ENCODE measurements around the gene CDH8. TPM values are rescaled to one million over a fixed set of nuclear protein-coding genes. Genes with fewer than 3 reads are reported as not detected.
A peak's percentile ranks its signal among the peaks of the same experiment; 100 is the strongest.
"Not testable (repeated sequence)": the region's sequence is repeated elsewhere in the genome, so short reads cannot be mapped to it uniquely, and the experiment has no call there.

CDH8 gene
- total RNA-seq, 1 experiment from 2014 or later: not detected

DNA sequence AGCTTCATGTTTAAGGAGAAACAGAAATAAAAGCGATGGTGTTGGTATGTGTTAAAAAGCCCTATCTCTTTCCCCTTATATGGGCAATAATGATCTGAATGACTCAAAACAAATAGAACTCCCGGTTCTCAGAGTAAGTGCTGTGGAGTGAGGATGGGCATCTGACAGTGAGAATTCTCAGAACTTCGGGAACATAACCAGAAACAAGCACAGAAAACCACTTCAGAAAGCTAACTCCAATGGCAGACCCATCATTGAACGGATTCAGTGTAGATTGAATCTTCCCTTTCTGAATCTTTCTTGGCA lies 67.2 kb downstream of the CDH8 start:
- no peaks in the 10 kb centered on the region for H3K27me3 ChIP-seq
- H3K4me3 ChIP-seq: no peak overlapping the region
- H3K36me3 ChIP-seq: no peaks in the 10 kb centered on the region
- DNase-seq: no peak
- H3K9me3 ChIP-seq: no peaks in the 10 kb centered on the region

DNA sequence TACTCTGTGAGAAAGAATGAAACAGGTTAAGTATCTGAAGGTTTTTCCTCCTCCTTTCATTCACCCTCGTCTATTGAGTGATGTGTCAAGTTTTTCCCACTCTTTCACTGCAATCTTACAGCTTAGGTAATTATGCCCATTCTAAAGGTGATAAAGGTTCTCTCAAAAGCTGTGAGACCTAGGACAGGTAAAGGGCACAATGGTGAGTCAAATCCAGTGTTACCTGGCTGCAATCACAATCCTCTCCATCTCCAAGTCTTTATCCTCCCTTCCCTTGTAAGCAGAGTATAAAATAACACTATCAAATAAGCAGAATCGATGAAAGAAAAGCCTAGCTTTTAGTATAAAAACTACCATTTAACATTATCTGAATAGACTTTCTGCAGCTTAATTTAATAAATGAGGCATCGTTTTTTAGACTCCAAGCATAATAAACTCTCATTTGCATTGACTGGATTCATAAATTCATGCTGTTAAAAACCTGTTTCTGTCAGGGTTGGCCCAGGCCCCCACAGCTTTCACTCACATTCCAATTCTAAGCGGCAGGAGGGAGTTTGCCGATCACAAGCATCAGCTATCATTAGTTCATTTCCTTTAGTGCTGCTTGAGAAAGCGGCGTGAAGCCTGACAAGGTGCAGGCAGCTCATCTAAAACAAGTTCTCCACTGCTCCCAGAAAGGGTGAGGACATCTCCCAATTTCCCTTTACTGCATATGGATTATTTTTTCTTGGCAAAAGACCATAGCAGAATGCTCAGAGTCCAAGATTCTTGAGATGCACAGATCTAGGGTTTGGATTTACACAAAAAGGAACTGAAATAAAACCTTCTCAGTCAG lies 67.8 kb downstream of the CDH8 start:
- no peak overlapping the region for H3K4me3 ChIP-seq
- H3K27me3 ChIP-seq: no peaks in the 10 kb centered on the region
- no peaks in the 10 kb centered on the region for H3K36me3 ChIP-seq
- no peak for DNase-seq
- no peaks in the 10 kb centered on the region for H3K9me3 ChIP-seq

DNA sequence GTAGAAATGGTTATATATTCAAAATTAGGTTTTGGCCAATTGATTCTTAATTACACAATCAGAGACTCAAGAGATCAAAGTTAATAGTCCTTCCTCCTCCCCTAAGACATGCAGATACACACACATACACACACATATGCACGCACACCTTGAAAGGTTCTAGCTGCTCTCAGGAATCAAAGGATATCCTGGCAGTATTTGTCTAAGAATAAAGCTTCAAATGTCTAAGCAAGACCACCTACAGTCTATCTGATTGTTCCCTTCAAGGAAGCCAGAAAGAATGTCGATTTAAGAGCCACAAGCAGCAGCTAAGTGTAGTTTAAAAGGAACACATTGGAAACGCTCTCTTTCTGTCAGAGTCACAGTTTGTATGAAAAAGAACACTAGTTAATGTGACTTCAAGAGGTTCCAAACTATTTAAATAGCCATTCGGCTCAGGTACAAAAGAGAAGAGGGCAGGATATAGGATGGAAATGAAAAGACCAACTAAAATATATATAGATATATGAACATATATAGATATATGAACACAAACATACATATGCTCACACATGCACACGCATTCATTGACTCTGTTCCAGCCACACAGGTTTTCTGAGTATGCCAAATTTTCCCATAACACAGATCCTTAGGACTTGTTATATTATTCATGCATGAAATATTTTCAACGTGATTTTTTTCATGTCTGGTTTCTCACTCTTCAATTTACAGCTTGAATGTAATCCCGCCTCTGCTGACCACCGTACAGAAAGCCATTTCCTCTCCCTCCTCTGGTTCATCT lies 79.0 kb downstream of the CDH8 start:
- Histone ChIP-seq H3K4me3 (no peak overlapping the region), H3K27me3 (no peaks in the 10 kb centered on the region), H3K9me3 (no peaks in the 10 kb centered on the region), H3K36me3 (no peaks in the 10 kb centered on the region)
- no peak for DNase-seq

DNA sequence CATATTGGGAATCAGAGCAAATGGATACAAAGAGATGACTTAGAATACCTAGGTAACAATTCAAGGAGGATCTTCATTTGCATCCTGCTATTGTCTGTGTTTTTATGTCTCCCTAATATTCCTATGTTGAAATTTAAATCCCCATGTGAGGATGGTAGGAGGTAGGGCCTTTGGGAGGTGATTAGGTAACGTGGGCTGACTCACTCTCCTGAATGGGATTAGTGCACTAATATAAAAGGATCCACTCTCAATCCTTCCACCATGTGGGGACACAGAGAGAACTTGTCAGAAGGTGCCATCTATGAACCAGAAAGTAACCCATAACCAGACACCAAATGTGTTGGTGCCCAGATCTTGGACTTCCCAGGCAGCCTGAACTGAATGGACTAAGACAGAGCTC lies 83.4 kb downstream of the CDH8 start:
- H3K27me3 ChIP-seq: no peaks in the 10 kb centered on the region
- H3K9me3 ChIP-seq: no peaks in the 10 kb centered on the region
- no peaks in the 10 kb centered on the region for H3K36me3 ChIP-seq
- DNase-seq: no peak
- H3K4me3 ChIP-seq: no peak overlapping the region

DNA sequence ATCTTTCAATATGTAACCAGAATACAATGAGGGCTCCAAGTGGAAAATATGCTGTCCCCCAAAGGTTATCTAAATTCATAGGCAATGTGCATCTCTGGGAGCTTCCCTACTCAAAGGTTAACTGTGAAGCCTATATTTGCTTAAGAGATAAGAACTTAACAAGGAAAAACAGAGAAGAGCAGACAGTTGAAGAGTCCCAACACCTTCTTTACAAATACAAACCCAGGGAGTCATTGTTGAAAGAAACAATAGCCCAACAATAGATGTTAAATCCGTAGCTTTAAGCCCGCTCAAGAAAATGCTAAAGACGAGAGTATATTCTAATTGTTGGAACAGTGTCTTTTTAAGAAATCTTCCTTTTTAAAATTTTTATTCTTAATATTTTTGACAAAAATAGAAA lies 87.8 kb downstream of the CDH8 start:
- H3K4me3 ChIP-seq: no peak overlapping the region
- no peaks in the 10 kb centered on the region for H3K27me3 ChIP-seq
- no peaks in the 10 kb centered on the region for H3K9me3 ChIP-seq
- H3K36me3 ChIP-seq: no peaks in the 10 kb centered on the region
- DNase-seq: no peak

DNA sequence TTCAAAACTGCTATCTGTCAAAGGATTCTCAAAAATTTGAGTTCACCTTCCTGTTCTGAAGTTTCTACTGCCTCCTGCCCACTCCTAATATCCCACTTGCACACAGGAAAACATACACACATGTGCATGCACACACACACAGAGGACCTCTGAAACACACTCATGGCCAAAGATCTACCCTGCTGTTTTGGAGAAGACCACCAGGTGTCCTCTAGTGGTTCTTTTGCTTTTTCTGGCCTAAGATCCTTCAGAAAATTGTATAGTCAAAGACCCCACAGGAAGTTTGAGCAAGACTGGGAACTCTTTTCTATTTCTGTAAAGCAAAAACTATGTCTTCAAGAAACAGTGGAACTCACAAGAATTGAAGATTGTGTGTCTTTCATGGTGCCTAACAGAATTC lies 90.2 kb downstream of the CDH8 start:
- Histone ChIP-seq H3K27me3 (no peaks in the 10 kb centered on the region), H3K36me3 (no peaks in the 10 kb centered on the region), H3K9me3 (no peaks in the 10 kb centered on the region), H3K4me3 (no peak overlapping the region)
- no peak for DNase-seq

DNA sequence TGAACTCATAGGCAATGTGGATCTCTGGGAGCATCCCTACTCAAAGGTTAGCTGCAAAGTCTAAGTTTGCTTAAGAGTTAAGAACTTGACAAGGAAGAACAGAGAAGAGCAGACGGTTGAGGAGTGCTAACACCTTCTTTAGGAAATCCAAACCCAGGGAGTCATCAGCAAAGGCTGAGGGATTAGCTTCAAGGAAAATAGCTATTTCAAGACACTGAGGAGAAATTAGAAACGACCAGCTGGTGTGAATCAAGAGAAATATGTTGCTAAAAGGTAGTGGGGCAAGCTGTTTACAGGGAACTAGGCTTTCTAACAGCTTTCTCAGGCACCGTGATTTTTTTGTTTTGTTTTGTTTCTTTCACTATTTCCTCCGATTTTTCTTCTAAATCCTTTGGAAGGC lies 90.7 kb downstream of the CDH8 start:
- Histone ChIP-seq H3K27me3 (no peaks in the 10 kb centered on the region), H3K4me3 (no peak overlapping the region), H3K36me3 (no peaks in the 10 kb centered on the region), H3K9me3 (no peaks in the 10 kb centered on the region)
- no peak for DNase-seq

DNA sequence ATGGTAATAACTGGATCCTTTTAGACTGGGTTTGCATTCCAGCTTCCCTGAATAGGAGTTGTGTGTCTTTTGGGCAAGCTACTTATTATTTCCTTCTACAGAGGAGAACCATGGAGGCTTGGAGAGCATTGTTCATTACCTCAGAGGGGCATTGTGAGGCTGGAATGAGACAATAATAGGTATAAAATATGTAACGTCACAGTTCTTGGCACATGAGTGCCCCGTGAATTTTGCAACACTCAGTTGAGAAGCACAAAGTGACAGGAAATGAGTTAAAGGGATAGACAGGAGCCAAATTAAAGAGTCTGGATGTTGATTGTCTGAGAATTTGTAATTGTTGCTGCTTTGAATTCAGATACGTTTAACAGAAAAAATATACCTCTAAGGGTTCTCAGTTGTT lies 92.2 kb downstream of the CDH8 start:
- Histone ChIP-seq H3K4me3 (no peak overlapping the region), H3K36me3 (no peaks in the 10 kb centered on the region), H3K27me3 (no peaks in the 10 kb centered on the region), H3K9me3 (no peaks in the 10 kb centered on the region)
- DNase-seq: no peak

DNA sequence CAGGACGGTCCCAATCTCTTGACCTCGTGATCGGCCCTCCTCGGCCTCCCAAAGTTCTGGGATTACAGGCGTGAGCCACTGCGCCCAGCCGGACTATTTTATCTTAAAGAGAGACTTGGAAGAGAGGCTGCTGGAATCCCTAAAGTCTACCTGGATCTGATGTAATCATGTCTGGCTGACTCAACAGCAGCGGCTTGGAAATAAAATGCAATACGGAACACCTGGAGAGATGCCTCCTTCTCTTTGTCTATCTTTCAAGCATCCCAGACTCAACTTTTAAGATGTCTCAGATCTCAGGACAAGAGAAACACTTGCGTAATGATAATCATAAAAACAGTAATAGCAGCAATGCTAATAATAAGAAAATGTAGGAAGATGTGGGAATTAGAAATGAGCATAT lies 95.6 kb downstream of the CDH8 start:
- no peak overlapping the region for H3K4me3 ChIP-seq
- no peaks in the 10 kb centered on the region for H3K36me3 ChIP-seq
- no peak for DNase-seq
- H3K9me3 ChIP-seq: no peaks in the 10 kb centered on the region
- no peaks in the 10 kb centered on the region for H3K27me3 ChIP-seq

DNA sequence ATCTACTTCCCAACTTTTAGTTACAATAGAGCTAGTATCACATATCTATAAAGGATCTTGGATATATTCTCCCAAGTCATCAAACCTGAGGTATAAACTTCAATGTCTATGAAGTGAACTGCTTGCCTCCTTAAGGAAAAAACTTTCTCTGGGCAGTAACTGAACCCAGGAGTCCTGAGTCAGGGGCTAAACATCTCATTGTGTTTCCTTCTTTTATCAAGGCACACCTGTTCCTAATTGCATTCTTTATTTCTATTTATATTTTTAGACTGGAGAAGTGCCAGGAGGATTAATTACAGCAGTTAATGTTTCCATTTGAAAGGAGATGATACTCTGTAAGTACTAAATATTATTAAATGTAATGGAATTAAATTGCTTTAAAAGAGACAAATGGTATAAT lies 98.6 kb downstream of the CDH8 start:
- Histone ChIP-seq H3K4me3 (no peak overlapping the region), H3K27me3 (no peaks in the 10 kb centered on the region), H3K9me3 (no peaks in the 10 kb centered on the region), H3K36me3 (no peaks in the 10 kb centered on the region)
- DNase-seq: no peak

DNA sequence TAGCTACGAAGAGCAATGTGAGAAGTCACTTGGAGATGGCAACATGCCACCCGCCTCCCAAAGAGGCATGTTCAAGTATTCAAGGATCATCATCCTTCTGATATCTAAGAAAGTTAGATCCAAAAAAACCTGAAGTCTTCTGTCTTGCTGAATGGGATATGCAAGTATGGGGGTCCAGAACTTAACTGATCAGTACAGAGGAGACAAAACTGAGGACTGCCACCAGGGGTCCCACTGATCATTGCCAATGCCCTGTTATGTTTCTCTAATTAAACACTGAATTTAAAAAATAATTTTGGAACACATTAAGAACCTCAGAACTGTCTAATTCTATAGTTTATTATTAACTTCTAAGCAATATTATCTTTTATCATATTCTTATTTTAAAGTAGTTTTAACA lies 99.7 kb downstream of the CDH8 start:
- DNase-seq: no peak
- no peaks in the 10 kb centered on the region for H3K27me3 ChIP-seq
- no peak overlapping the region for H3K4me3 ChIP-seq
- H3K9me3 ChIP-seq: no peaks in the 10 kb centered on the region
- H3K36me3 ChIP-seq: no peaks in the 10 kb centered on the region

DNA sequence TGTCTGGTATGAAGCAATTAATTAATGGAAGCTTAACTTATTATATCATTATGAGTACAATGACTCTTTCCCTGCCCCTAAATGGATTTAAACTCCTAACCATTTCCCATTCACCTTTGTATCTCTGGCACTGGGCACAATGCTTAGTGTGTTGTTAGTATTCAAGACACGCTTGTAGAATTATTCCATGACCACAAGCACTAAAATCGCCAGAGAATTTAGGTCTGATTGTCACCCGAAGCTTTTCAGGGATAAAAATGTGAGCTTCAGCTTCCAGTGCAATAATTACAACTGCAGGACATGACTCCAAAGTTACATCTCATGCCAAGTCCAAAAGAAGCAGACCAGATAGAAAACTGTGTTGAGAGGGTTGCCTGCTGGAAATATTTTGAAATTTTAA lies 101.6 kb downstream of the CDH8 start:
- Histone ChIP-seq H3K9me3 (no peaks in the 10 kb centered on the region), H3K4me3 (no peak overlapping the region)
- no peak for DNase-seq

DNA sequence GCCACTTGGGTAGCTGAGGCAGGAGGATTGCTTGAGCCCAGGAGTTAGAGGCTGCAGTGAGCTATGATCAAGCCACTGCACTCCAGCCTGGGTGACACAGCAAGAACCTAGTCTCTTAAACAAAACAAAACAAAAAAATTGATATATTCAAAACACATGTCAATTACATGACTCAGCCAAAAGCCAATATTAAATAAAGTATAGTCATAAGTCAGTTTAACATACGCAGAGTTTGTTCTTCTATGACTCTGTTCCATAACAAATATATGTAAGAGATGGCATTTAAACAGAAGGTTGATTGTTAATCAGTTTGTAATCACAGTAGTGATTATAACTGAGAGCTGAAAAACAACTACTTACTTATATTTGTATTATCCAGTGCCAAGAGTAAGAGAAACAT lies 106.5 kb downstream of the CDH8 start:
- no peaks in the 10 kb centered on the region for H3K36me3 ChIP-seq
- no peak overlapping the region for H3K4me3 ChIP-seq
- no peaks in the 10 kb centered on the region for H3K27me3 ChIP-seq
- H3K9me3 ChIP-seq: no peaks in the 10 kb centered on the region
- DNase-seq: peak; percentile 6

More for the DNA sequence above, 101.6 kb downstream of the CDH8 start:
- H3K27me3 ChIP-seq: no peaks in the 10 kb centered on the region
- no peaks in the 10 kb centered on the region for H3K36me3 ChIP-seq

DNA sequence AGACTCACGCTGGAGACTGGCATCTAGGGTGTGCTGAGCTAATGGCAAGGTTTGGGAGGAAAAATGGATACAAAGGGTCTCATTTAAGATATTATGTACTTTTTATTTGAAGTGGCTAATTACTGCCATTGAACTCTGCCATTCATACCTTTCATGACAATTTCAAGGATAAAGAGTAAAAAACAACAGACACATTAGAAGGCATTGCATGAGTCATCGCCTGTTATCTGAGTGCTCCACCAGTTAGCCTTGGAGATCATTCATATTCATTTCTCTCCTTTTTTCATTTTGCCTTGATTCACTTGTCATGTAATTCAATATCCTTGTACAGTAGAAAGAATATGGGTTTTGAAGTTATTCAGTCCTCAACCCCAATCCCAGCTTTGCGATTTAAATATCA lies 109.5 kb downstream of the CDH8 start:
- DNase-seq: no peak
- Histone ChIP-seq H3K36me3 (no peaks in the 10 kb centered on the region), H3K9me3 (no peaks in the 10 kb centered on the region), H3K4me3 (no peak overlapping the region), H3K27me3 (no peaks in the 10 kb centered on the region)

DNA sequence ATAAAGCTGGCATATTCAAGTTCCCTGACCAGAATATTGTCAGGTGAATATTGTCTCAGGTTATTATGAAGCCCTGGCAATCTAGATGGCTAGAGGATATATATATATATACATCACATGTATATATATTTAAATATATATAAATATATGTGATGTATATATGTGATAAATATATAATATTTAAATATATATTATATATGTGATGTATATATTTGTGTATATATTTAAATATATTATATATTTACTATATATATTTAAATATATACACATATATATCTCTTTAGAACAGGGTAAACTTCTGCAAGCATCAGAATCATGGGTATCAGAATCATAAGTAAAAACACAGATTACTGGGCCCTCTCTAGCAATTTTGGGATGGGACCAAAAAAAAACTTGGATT lies 112.6 kb downstream of the CDH8 start:
- no peaks in the 10 kb centered on the region for H3K9me3 ChIP-seq
- no peaks in the 10 kb centered on the region for H3K27me3 ChIP-seq
- no peak overlapping the region for H3K4me3 ChIP-seq
- no peaks in the 10 kb centered on the region for H3K36me3 ChIP-seq
- DNase-seq: no peak

DNA sequence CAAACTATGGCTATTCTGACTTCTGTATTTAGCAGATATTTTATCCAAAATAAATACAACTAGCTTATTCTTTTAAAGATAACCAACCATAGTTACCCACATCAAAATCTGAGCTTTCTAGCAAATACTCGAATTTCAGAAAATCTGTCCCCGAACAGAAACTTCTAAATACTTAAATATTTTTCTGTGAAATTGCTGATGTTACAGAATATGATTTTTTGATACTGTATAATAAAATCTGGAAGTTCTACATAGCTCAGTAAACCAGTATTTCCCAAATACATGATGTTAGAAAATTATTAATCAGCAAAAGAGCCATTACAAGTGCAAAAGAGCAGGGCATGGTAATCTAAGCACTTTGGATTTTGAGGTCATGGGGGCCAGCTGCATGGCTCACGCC lies 114.9 kb downstream of the CDH8 start:
- Histone ChIP-seq H3K36me3 (no peaks in the 10 kb centered on the region), H3K4me3 (no peak overlapping the region), H3K9me3 (no peaks in the 10 kb centered on the region), H3K27me3 (no peaks in the 10 kb centered on the region)
- no peak for DNase-seq

DNA sequence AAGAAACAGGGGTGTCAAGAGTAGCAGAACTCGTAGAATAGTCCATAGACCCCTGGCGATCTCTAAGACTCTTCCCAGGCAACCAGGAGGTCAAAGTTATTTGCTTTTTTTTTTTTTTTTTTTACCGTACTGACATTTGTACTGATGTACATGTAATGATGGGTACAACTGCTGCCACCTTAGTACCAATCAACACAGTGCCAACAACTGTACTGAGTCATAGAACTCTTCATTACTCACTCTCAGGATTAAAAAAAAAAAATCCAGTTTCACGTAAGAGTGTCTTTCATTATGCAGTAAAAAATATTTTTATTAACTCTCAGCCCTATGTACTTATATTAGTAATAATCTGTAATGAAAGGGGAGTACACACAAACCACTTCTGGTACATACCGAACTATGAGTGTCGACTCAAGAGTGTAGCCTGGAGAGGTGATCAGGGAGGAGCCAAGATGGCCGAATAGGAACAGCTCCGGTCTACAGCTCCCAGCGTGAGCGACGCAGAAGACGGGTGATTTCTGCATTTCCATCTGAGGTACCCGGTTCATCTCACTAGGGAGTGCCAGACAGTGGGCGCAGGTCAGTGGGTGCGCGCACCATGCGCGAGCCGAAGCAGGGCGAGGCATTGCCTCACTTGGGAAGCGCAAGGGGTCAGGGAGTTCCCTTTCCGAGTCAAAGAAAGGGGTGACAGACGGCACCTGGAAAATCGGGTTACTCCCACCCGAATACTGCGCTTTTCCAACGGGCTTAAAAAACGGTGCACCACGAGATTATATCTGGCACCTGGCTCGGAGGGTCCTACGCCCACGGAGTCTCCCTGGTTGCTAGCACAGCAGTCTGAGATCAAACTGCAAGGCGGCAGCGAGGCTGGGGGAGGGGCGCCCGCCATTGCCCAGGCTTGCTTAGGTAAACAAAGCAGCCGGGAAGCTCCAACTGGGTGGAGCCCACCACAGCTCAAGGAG lies 118.1 kb downstream of the CDH8 start:
- not testable (repeated sequence) for H3K27me3 ChIP-seq, H3K4me3 ChIP-seq, H3K36me3 ChIP-seq, H3K9me3 ChIP-seq, DNase-seq

All from MG63 (cell line).